Mammary epithelial cell (primary cell): Measurements from ENCODE around the gene MRGPRX2.

Experiments
- CTCF ChIP-seq, 2 donors: IDR thresholded peaks in 1 of 2; conservative IDR thresholded peaks in 1 of 2; 2 replicates each; pipeline ENCODE4 v1.5.1; 2011 to 2012; ENCODE audit warnings: inconsistent platforms in 2 of 2, low read length in 2 of 2, mild to moderate bottlenecking in 2 of 2, control low read depth in 1 of 2, low read depth in 1 of 2; ENCODE audit not compliant: insufficient read depth in 1 of 2; ENCODE audit errors: extremely low read depth in 1 of 2
- EZH2 ChIP-seq: IDR thresholded peaks from 2 replicates; pipeline ENCODE4 v1.6.1; 2012; ENCODE audit warnings: low read length, inconsistent platforms, borderline replicate concordance

- TF ChIP-seq CTCF (conservative IDR thresholded peaks at IDR 0.05 in 1 of 2, IDR thresholded peaks at IDR 0.05 in 1 of 2; ENCODE audit: extremely low read depth in 1 of 2, insufficient read depth in 1 of 2, low read depth in 1 of 2, low read length in 2 of 2): no peak
- TF ChIP-seq EZH2: no peak
These were observed 30.8 kb upstream of the MRGPRX2 start for GRCh38 chr11:19091366-19091765.
